Measurements from ENCODE around the gene CCDC120.

CCDC120 gene

GRCh38 chrX:49053223-49054072, 5.4 kb upstream of the CCDC120 start:
- TF ChIP-seq GATA3 (IDR thresholded peaks at IDR 0.05; ENCODE audit: low read depth, low read length) (no peak), GATA2 (IDR thresholded peaks at IDR 0.05; ENCODE audit: low read depth, low read length) (no peak)

- TF ChIP-seq GATA2 (IDR thresholded peaks at IDR 0.05; ENCODE audit: low read depth, low read length) (no peak), GATA3 (IDR thresholded peaks at IDR 0.05; ENCODE audit: low read depth, low read length) (no peak)
Measured at GRCh38 chrX:49054073-49054762, 4.6 kb upstream of the CCDC120 start.

GRCh38 chrX:49059201-49059600, 402 bp downstream of the CCDC120 start:
- no peak for TF ChIP-seq GATA2 (IDR thresholded peaks at IDR 0.05; ENCODE audit: low read depth, low read length)

- TF ChIP-seq GATA2 (IDR thresholded peaks at IDR 0.05; ENCODE audit: low read depth, low read length) (no peak), GATA3 (IDR thresholded peaks at IDR 0.05; ENCODE audit: low read depth, low read length) (no peak)
Measured at GRCh38 chrX:49059681-49060085, 884 bp downstream of the CCDC120 start.

- TF ChIP-seq GATA3 (IDR thresholded peaks at IDR 0.05; ENCODE audit: low read depth, low read length) (no peak), GATA2 (IDR thresholded peaks at IDR 0.05; ENCODE audit: low read depth, low read length) (no peak)
Measured at GRCh38 chrX:49060914-49061313, 2.1 kb downstream of the CCDC120 start.

- TF ChIP-seq GATA3 (IDR thresholded peaks at IDR 0.05; ENCODE audit: low read depth, low read length) (no peak), GATA2 (IDR thresholded peaks at IDR 0.05; ENCODE audit: low read depth, low read length) (no peak)
Measured at GRCh38 chrX:49061490-49061889, 2.7 kb downstream of the CCDC120 start.

GRCh38 chrX:49061916-49062315, 3.1 kb downstream of the CCDC120 start:
- TF ChIP-seq GATA2 (IDR thresholded peaks at IDR 0.05; ENCODE audit: low read depth, low read length) (no peak), GATA3 (IDR thresholded peaks at IDR 0.05; ENCODE audit: low read depth, low read length) (no peak)

GRCh38 chrX:49063715-49064114, 4.9 kb downstream of the CCDC120 start:
- TF ChIP-seq GATA3 (IDR thresholded peaks at IDR 0.05; ENCODE audit: low read depth, low read length), result no peak
- TF ChIP-seq GATA2 (IDR thresholded peaks at IDR 0.05; ENCODE audit: low read depth, low read length), result no peak

- TF ChIP-seq GATA2 (IDR thresholded peaks at IDR 0.05; ENCODE audit: low read depth, low read length) (no peak), GATA3 (IDR thresholded peaks at IDR 0.05; ENCODE audit: low read depth, low read length) (no peak)
Measured at GRCh38 chrX:49064303-49064702, 5.5 kb downstream of the CCDC120 start.

GRCh38 chrX:49064735-49065134, 5.9 kb downstream of the CCDC120 start:
- TF ChIP-seq GATA3 (IDR thresholded peaks at IDR 0.05; ENCODE audit: low read depth, low read length) (no peak), GATA2 (IDR thresholded peaks at IDR 0.05; ENCODE audit: low read depth, low read length) (no peak)

GRCh38 chrX:49066278-49066677, 7.5 kb downstream of the CCDC120 start:
- no peak for TF ChIP-seq GATA3 (IDR thresholded peaks at IDR 0.05; ENCODE audit: low read depth, low read length)
- TF ChIP-seq GATA2 (IDR thresholded peaks at IDR 0.05; ENCODE audit: low read depth, low read length), result no peak

GRCh38 chrX:49066690-49067089, 7.9 kb downstream of the CCDC120 start:
- no peak for TF ChIP-seq GATA2 (IDR thresholded peaks at IDR 0.05; ENCODE audit: low read depth, low read length)
- no peak for TF ChIP-seq GATA3 (IDR thresholded peaks at IDR 0.05; ENCODE audit: low read depth, low read length)

GRCh38 chrX:49067285-49068120, 8.7 kb downstream of the CCDC120 start:
- TF ChIP-seq GATA2 (IDR thresholded peaks at IDR 0.05; ENCODE audit: low read depth, low read length), result no peak
- TF ChIP-seq GATA3 (IDR thresholded peaks at IDR 0.05; ENCODE audit: low read depth, low read length), result no peak

GRCh38 chrX:49069038-49069437, 10.2 kb downstream of the CCDC120 start:
- TF ChIP-seq GATA2 (IDR thresholded peaks at IDR 0.05; ENCODE audit: low read depth, low read length) (no peak), GATA3 (IDR thresholded peaks at IDR 0.05; ENCODE audit: low read depth, low read length) (no peak)

Data from SH-SY5Y (cell line).